HG03060 (cell line): ENCODE data around the gene MAPKBP1.

Experiments
- ATAC-seq: cut with Tn5 transposase; IDR thresholded peaks from one replicate; pipeline ENCODE4 v1.9.1; 2021; ENCODE audit warnings: low read depth, moderate number of reproducible peaks; ENCODE audit not compliant: unreplicated experiment

The MAPKBP1 gene

GRCh38 chr15:41780727-41781126 lies 6.4 kb downstream of the MAPKBP1 start:
- ATAC-seq: no peak

GRCh38 chr15:41782371-41783282 lies 8.3 kb downstream of the MAPKBP1 start:
- ATAC-seq: no peak

DNA sequence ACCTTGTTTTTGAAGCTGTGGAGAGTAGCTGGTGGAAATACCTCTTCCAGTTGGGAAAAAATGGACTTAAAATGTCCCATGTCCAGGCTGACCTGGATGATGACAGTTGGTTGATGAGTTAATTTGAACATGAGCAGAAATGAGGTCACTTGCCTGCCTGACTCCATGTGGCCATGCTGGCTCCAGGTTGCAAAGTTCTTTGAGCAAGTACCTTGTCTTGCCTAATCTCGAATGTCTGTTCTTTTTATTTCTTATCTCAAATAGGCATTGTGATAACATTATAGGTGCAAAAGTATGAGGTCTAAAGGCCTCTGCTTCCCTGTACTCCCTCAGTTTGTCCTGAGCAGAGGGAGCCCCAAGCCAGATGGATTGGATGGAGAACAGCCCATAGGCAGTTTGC lies 9.0 kb downstream of the MAPKBP1 start:
- ATAC-seq: no peak

- no peak for ATAC-seq
Measured at GRCh38 chr15:41788262-41788661, 14.0 kb downstream of the MAPKBP1 start.

DNA sequence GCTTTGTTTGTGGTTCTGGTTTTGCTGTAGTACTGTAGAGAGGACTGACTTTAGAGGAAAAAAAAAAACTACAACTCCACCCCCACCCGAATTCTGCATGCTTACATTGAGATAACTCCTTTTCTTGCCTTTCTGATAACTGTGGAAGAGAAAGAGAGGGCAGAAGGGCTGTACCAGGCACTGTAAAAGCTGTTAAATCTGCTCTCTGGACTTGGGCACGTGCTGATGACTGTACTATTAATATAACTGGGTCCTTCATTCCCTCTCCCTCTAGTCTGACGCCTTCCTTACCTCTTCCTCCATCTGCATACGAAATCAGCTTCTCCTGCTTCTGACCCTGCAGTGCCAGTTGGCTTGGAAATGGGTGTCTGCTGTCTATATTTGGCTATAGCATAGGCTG lies 15.0 kb downstream of the MAPKBP1 start:
- no peak for ATAC-seq

- ATAC-seq: no peak
Measured at GRCh38 chr15:41789662-41790061, 15.4 kb downstream of the MAPKBP1 start.

DNA sequence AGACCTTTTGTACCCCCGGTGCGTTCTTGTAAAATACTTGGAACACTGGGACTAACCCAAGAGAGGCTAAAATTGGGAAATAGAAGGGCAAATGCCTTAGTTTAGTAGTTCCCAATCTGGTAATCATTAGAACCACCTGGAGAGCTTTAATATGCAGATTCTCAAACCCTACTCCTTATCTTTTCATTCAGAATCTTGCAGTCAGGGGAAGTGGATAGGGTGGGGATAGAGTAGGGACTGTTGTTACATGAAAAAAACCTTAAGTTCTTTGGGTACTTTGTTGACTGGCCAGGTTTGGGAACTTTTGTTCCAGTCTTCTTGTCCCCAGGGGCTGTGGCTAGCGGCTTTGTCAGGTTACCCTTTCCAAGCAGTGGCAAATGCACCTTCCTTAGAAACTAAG lies 15.9 kb downstream of the MAPKBP1 start:
- ATAC-seq: no peak

GRCh38 chr15:41790756-41791546 lies 16.7 kb downstream of the MAPKBP1 start:
- no peak for ATAC-seq

DNA sequence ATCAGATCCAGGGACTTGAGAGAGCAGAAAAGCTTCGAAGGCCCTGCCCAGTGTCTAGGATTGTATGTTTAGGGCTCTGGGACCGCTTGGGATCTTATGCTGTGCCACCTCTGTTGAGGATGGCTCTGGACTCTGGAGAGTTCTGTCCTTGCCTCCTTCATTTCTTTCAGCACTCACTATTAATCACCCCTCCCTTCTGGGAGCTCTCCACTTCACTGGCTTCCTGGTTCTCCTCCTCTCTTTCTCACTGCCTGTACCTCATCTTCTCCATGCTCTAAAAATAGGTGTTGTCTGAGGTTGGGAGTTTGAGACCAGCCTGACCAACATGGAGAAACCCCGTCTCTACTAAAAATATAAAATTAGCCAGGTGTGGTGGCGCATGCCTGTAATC lies 17.3 kb downstream of the MAPKBP1 start:
- no peak for ATAC-seq

DNA sequence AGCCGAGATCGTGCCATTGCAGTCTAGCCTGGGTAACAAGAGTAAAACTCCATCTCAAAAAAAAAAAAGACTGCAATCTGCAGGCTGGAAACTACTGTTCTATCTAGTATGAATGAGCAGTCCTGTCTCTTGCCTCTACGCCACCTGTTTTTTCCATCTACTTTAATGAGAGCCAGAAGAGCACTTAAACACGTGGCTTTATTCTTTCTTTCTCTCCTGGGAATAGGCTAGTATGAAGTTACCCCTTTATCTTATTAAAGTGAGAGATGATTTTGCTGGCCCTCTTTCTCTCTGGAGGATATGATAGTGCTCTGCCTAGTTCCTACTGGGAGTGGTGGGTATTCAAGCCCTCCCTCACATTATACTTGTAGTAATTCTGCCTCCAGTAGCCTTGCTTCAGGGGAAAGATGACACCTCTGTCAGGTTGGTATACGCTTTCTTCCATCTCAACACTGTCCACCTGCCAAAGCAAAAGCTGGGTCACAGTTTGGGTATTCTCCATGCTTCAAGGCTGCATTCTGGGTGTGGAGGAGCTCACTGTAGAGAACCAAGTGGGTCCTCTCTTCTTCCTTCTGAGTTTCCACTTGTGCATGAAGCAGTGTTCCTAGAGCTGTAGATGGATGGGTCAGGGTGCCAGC lies 17.8 kb downstream of the MAPKBP1 start:
- no peak for ATAC-seq

GRCh38 chr15:41794081-41794480 lies 19.8 kb downstream of the MAPKBP1 start:
- no peak for ATAC-seq

- no peak for ATAC-seq
Measured at GRCh38 chr15:41795996-41796856, 21.9 kb downstream of the MAPKBP1 start.

GRCh38 chr15:41797201-41797944 lies 23.1 kb downstream of the MAPKBP1 start:
- ATAC-seq: no peak

DNA sequence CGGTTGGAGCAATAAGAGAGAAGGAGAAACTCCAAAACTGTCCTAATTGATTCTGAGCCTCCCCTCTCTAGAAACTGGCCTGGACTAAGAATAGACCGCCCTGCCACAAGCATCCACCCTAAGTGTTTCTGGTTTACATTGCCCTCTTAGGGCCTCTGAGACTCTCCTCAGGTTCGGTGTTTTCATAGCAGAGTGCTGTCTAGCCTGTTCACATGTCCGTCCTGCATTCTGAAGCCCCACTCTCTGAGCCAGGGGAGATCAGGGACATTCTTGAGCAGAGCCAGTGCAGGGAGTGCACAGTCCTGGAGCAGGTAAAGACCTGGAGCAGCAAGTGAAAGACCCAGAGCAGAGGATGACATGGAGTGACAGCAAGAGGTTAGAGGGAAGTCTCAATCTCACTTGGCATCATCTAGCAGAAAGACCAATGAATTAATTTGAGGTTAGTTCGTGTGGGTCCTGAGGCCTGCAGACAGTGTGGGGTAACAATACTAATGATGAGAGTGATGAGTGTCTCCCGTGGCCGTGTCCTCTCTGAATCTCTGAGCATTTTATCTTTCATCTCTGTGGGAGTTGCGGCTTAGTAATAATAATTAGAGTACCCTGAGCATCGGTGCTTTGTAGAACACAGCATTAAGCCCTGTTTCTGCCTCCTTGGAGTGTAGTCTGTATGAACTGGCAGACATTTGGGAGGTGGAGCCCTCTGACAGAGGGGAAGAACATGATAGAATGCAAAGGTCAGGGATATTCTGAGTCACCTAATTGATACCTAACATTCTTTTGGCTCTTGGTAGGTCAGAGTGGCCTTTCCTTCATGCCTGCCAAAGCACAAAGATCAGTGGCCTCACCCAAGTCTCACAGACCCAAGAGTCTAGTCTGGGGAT lies 24.6 kb downstream of the MAPKBP1 start:
- ATAC-seq: no peak

DNA sequence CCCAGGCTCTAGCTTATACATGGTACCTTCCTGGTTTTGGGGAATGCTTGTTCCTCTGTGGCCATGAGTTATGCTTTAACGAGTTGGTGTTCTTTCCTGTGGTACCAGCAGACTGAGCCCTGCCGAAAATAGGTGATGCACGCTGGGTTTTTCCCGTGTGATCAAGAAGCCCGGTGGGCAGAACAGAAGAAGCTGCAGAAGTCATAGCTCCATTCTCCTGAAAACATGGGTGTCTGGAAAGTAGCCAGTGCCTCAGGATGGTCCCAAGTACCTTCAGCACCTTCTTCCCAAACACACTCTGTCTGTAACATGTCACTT lies 25.2 kb downstream of the MAPKBP1 start:
- ATAC-seq: no peak

DNA sequence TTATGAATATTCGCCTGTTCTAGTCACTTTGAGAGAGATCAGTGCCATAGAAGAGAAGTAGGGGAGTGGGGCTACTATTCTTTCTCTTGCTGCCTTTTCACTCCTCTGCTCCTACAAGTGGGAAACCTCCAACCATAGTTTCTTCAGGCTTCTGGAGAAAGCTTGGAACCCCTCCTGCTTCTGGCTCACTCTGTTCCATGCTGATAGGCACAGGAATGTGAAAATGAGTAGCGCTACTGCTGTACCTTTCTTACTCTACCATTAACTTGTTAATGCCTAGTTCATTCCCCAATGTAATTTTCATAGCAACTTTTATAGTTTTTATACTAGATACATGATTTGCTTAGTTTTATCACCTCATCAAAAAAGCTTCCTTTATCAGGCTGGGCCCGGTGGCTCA lies 26.9 kb downstream of the MAPKBP1 start:
- ATAC-seq: no peak

- ATAC-seq: no peak
Measured at GRCh38 chr15:41801850-41802455, 27.7 kb downstream of the MAPKBP1 start.

DNA sequence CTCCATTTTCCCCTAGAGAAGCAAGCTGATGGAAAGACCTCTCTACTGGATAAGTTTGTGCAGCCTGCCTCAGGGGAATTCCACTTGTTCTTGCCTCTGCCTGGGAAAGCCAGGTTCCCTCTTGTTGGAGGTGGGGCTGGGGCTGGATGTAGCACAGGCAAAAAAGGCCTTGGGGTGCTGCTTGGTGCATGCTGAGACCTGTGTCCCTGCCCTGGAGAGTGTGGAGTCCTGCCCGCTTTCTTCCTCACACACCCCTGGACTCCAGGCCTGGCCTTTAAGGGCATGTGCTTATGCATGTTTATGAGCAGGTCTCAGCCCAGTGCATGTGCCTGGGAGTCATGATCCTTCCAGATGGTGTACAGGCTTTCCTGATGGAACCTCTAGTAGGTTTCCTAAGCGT lies 30.1 kb downstream of the MAPKBP1 start:
- no peak for ATAC-seq
